Effector memory CD8-positive, alpha-beta T cell (primary cell): ENCODE results near the gene MYCN.
"Not testable (repeated sequence)": the region's sequence is repeated elsewhere in the genome, so short reads cannot be mapped to it uniquely, and the experiment has no call there.

Source experiments
- ATAC-seq: fragments of 150-1000 bp; cut with Tn5 transposase; replicated peaks from 2 replicates; pipeline ENCODE4 v1.10.0; 2021; ENCODE audit warnings: mild to moderate bottlenecking, moderate library complexity
- DNase-seq, 3 experiments: peaks; one replicate each; pipeline ENCODE4 v3.0.0; 2021
- H3K27ac Mint-ChIP-seq, 2 donors: one replicate each; pipeline ENCODE4 v1.8.0; 2022; ENCODE audit warnings: mild to moderate bottlenecking in 2 of 2, mixed read lengths in 2 of 2, moderate library complexity in 2 of 2
- H3K27me3 Mint-ChIP-seq, 2 donors: one replicate each; pipeline ENCODE4 v1.8.0; 2022; ENCODE audit warnings: mixed read lengths in 2 of 2
- H3K36me3 Mint-ChIP-seq: one replicate; pipeline ENCODE4 v1.8.0; 2022; ENCODE audit warnings: mild to moderate bottlenecking, moderate library complexity, mixed read lengths; ENCODE audit not compliant: insufficient read depth
- H3K4me1 Mint-ChIP-seq, 2 donors: one replicate each; pipeline ENCODE4 v1.8.0; 2022; ENCODE audit warnings: low read depth in 2 of 2, mixed read lengths in 2 of 2
- H3K4me3 Mint-ChIP-seq, 2 donors: one replicate each; pipeline ENCODE4 v1.8.0; 2022; ENCODE audit warnings: mild to moderate bottlenecking in 2 of 2, mixed read lengths in 2 of 2, moderate library complexity in 2 of 2
- H3K9me3 Mint-ChIP-seq, 2 donors: one replicate each; pipeline ENCODE4 v1.8.0; 2022; ENCODE audit warnings: mixed read lengths in 2 of 2

The MYCN gene

GRCh38 chr2:15899751-15900493 lies 40.4 kb upstream of the MYCN start:
- Mint-ChIP-seq H3K36me3 (peaks cover 3% of the 10 kb centered on the region), H3K27ac (no peak overlapping the region), H3K9me3 (peaks cover 0 to 21% of the 10 kb centered on the region in 2 donors), H3K4me1 (no peaks in the 10 kb centered on the region), H3K27me3 (peaks cover 0 to 9% of the 10 kb centered on the region in 2 donors), H3K4me3 (no peak overlapping the region)
- no peak for ATAC-seq
- no peak for DNase-seq

- no peak overlapping the region for H3K27ac Mint-ChIP-seq
- DNase-seq (no peak), ATAC-seq (no peak)
- no peaks in the 10 kb centered on the region for H3K4me1 Mint-ChIP-seq
- peaks cover 0 to 4% of the 10 kb centered on the region in 2 donors for H3K27me3 Mint-ChIP-seq
- H3K4me3 Mint-ChIP-seq: no peak overlapping the region
- peaks cover 3% of the 10 kb centered on the region for H3K36me3 Mint-ChIP-seq
- H3K9me3 Mint-ChIP-seq: peaks cover 0 to 16% of the 10 kb centered on the region in 2 donors
Observed at GRCh38 chr2:15901095-15901807, 39.1 kb upstream of the MYCN start.

- peaks cover 0 to 11% of the 10 kb centered on the region in 2 donors for H3K9me3 Mint-ChIP-seq
- no peak for DNase-seq
- ATAC-seq: no peak
- no peak overlapping the region for H3K4me3 Mint-ChIP-seq
- no peaks in the 10 kb centered on the region for H3K27me3 Mint-ChIP-seq
- H3K4me1 Mint-ChIP-seq: no peaks in the 10 kb centered on the region
- no peak overlapping the region for H3K27ac Mint-ChIP-seq
- H3K36me3 Mint-ChIP-seq: peaks cover 3% of the 10 kb centered on the region
Observed at GRCh38 chr2:15901808-15902130, 38.6 kb upstream of the MYCN start.

- H3K9me3 Mint-ChIP-seq, H3K27me3 Mint-ChIP-seq, H3K4me1 Mint-ChIP-seq, ATAC-seq, H3K36me3 Mint-ChIP-seq, H3K4me3 Mint-ChIP-seq, H3K27ac Mint-ChIP-seq, DNase-seq: not testable (repeated sequence)
Observed at GRCh38 chr2:15903910-15904309, 36.4 kb upstream of the MYCN start.

GRCh38 chr2:15905267-15905645 lies 35.1 kb upstream of the MYCN start:
- Mint-ChIP-seq H3K36me3 (no peaks in the 10 kb centered on the region), H3K9me3 (peaks cover 0 to 8% of the 10 kb centered on the region in 2 donors), H3K27ac (no peak overlapping the region)

GRCh38 chr2:15905986-15906491 lies 34.3 kb upstream of the MYCN start:
- DNase-seq (no peak), ATAC-seq (no peak)
- Mint-ChIP-seq H3K27ac (no peak overlapping the region), H3K4me1 (no peaks in the 10 kb centered on the region), H3K36me3 (no peaks in the 10 kb centered on the region), H3K9me3 (peaks cover 0 to 5% of the 10 kb centered on the region in 2 donors), H3K27me3 (no peaks in the 10 kb centered on the region), H3K4me3 (no peak overlapping the region)

More at GRCh38 chr2:15905267-15905645, 35.1 kb upstream of the MYCN start:
- no peaks in the 10 kb centered on the region for H3K4me1 Mint-ChIP-seq
- ATAC-seq: no peak
- DNase-seq: no peak
- no peaks in the 10 kb centered on the region for H3K27me3 Mint-ChIP-seq
- no peak overlapping the region for H3K4me3 Mint-ChIP-seq

- Mint-ChIP-seq H3K27ac (no peak overlapping the region), H3K4me3 (no peak overlapping the region), H3K4me1 (no peaks in the 10 kb centered on the region), H3K9me3 (no peaks in the 10 kb centered on the region), H3K27me3 (no peaks in the 10 kb centered on the region), H3K36me3 (no peaks in the 10 kb centered on the region)
- DNase-seq (no peak), ATAC-seq (no peak)
Observed at GRCh38 chr2:15906778-15907177, 33.6 kb upstream of the MYCN start.

GRCh38 chr2:15907461-15908324 lies 32.7 kb upstream of the MYCN start:
- H3K4me3 Mint-ChIP-seq: no peak overlapping the region
- no peaks in the 10 kb centered on the region for H3K4me1 Mint-ChIP-seq
- ATAC-seq (no peak), DNase-seq (no peak)
- no peaks in the 10 kb centered on the region for H3K36me3 Mint-ChIP-seq
- H3K27me3 Mint-ChIP-seq: no peaks in the 10 kb centered on the region
- H3K9me3 Mint-ChIP-seq: no peaks in the 10 kb centered on the region
- no peak overlapping the region for H3K27ac Mint-ChIP-seq

GRCh38 chr2:15908371-15908770 lies 32.0 kb upstream of the MYCN start:
- no peaks in the 10 kb centered on the region for H3K9me3 Mint-ChIP-seq
- no peaks in the 10 kb centered on the region for H3K4me1 Mint-ChIP-seq
- H3K36me3 Mint-ChIP-seq: no peaks in the 10 kb centered on the region
- H3K27me3 Mint-ChIP-seq: no peaks in the 10 kb centered on the region
- ATAC-seq: no peak
- H3K27ac Mint-ChIP-seq: no peak overlapping the region
- no peak for DNase-seq
- H3K4me3 Mint-ChIP-seq: no peak overlapping the region

- no peak overlapping the region for H3K27ac Mint-ChIP-seq
- no peaks in the 10 kb centered on the region for H3K27me3 Mint-ChIP-seq
- no peaks in the 10 kb centered on the region for H3K36me3 Mint-ChIP-seq
- ATAC-seq: no peak
- no peak overlapping the region for H3K4me3 Mint-ChIP-seq
- H3K4me1 Mint-ChIP-seq: no peaks in the 10 kb centered on the region
- DNase-seq: no peak
- no peaks in the 10 kb centered on the region for H3K9me3 Mint-ChIP-seq
Observed at GRCh38 chr2:15909157-15909556, 31.2 kb upstream of the MYCN start.

- Mint-ChIP-seq H3K27me3 (no peaks in the 10 kb centered on the region), H3K27ac (no peak overlapping the region), H3K4me3 (no peak overlapping the region), H3K9me3 (no peaks in the 10 kb centered on the region), H3K4me1 (no peaks in the 10 kb centered on the region), H3K36me3 (no peaks in the 10 kb centered on the region)
- DNase-seq (no peak), ATAC-seq (no peak)
Observed at GRCh38 chr2:15909736-15910135, 30.6 kb upstream of the MYCN start.

- H3K9me3 Mint-ChIP-seq, H3K27ac Mint-ChIP-seq, H3K4me1 Mint-ChIP-seq, DNase-seq, H3K27me3 Mint-ChIP-seq, ATAC-seq, H3K4me3 Mint-ChIP-seq, H3K36me3 Mint-ChIP-seq: not testable (repeated sequence)
Observed at GRCh38 chr2:15911270-15911669, 29.1 kb upstream of the MYCN start.

GRCh38 chr2:15911686-15912085 lies 28.7 kb upstream of the MYCN start:
- no peaks in the 10 kb centered on the region for H3K27me3 Mint-ChIP-seq
- no peaks in the 10 kb centered on the region for H3K9me3 Mint-ChIP-seq
- DNase-seq: no peak
- no peak overlapping the region for H3K4me3 Mint-ChIP-seq
- ATAC-seq: no peak
- H3K4me1 Mint-ChIP-seq: no peaks in the 10 kb centered on the region
- H3K27ac Mint-ChIP-seq: no peak overlapping the region
- H3K36me3 Mint-ChIP-seq: peaks cover 4% of the 10 kb centered on the region
